Heart left ventricle (tissue), 16 donors: ENCODE measurements around the gene SPACA1. TPM values are rescaled to one million over a fixed set of nuclear protein-coding genes. Genes with fewer than 3 reads are reported as not detected.

ENCODE experiments used
- ATAC-seq, 4 donors: fragments of 200-7000 bp; cut with Tn5 transposase; one replicate each; pipeline ENCODE4 v1.9.1; 2020 to 2022; ENCODE audit warnings: moderate library complexity in 4 of 4, mild to moderate bottlenecking in 3 of 4, moderate number of reproducible peaks in 1 of 4
- DNase-seq, 5 donors: peaks; one replicate each; pipeline ENCODE4 v3.0.0-alpha.2; 2020
- H3K27ac ChIP-seq, 12 donors: fragments of 200-600 bp; sonication (generic) in 4 of 12; one replicate each; pipeline versions ENCODE4 v1.5.0 to v1.8.0; 2016 to 2022; ENCODE audit warnings: mild to moderate bottlenecking in 2 of 12
- H3K27me3 ChIP-seq, 9 donors: fragments of 200-600 bp; sonication (generic) in 2 of 9; one replicate each; pipeline versions ENCODE4 v1.5.1 to v1.8.0; 2016 to 2022; ENCODE audit warnings: mild to moderate bottlenecking in 3 of 9
- H3K36me3 ChIP-seq, 9 donors: fragments of 200-600 bp; sonication (generic) in 2 of 9; one replicate each; pipeline versions ENCODE4 v1.5.0 to v1.8.0; 2018 to 2022; ENCODE audit warnings: mild to moderate bottlenecking in 2 of 9
- H3K4me1 ChIP-seq, 12 donors: fragments of 200-600 bp; sonication (generic) in 4 of 12; one replicate each; pipeline versions ENCODE4 v1.5.0 to v1.8.0; 2016 to 2022; ENCODE audit warnings: mild to moderate bottlenecking in 3 of 12
- H3K4me3 ChIP-seq, 12 donors: fragments of 200-600 bp; sonication (generic) in 4 of 12; one replicate each; pipeline versions ENCODE4 v1.5.0 to v1.8.0; 2017 to 2022; ENCODE audit warnings: mild to moderate bottlenecking in 9 of 12, moderate library complexity in 4 of 12
- H3K9me3 ChIP-seq, 12 donors: fragments of 200-600 bp; sonication (generic) in 4 of 12; one replicate each; pipeline versions ENCODE4 v1.5.0 to v1.8.0; 2016 to 2022; ENCODE audit warnings: mild to moderate bottlenecking in 1 of 12
- CTCF ChIP-seq, 12 donors: fragments of 200-600 bp; sonication (generic) in 4 of 12; IDR thresholded peaks; one replicate each; pipeline versions ENCODE4 v1.5.0 to v1.8.0; 2018 to 2022; ENCODE audit warnings: antibody characterized with exemption in 12 of 12, mild to moderate bottlenecking in 5 of 12
- POLR2A ChIP-seq, 2 donors: fragments of 450-650 bp; IDR thresholded peaks; one replicate each; pipeline ENCODE4 v1.6.1; 2017; ENCODE audit warnings: antibody characterized with exemption in 2 of 2, mild to moderate bottlenecking in 2 of 2, moderate library complexity in 2 of 2
- WGBS, 4 donors: extraction: QIAGEN DNeasy Blood & Tissue Kit in 2 of 4; methylation state at CpG; one replicate each; pipeline versions ENCODE4 v1.1.5 to v1.1.7; 2013 to 2018; 5-methylcytosine and 5-hydroxymethylcytosine counted together
- intact Hi-C, 10 donors: fragments of 100-400 bp; cut with DNase I; formaldehyde crosslinking; loops; one replicate each; pipeline versions ENCODE4 v1.11.1 to v1.14.2; 2022
- polyA plus RNA-seq, 2 donors: library from polyadenylated mRNA; stranded (reverse); fragments of 200-250 nt; gene quantifications; one replicate each; pipeline ENCODE4 v1.2.3, GENCODE V29; 2013
- total RNA-seq, 9 donors: library from RNA; depleted of rRNA in 2 of 9; stranded (reverse); fragments of >200 nt in 2 of 9; fragmentation: NEBNext Ultra II Directional in 3 of 9; extraction: Animal tissue kit (Norgen Biotek cat#: 25700) in 3 of 9; gene quantifications; one replicate each; pipeline versions ENCODE4 v1.1.0 to v1.2.4, GENCODE V29; 2016 to 2023
- donor health status: ischemic (EF 13 %, LVEDD 7.1; RV severe dilation, severe dysfunction).
- donor health status: healthy with polysubstance abuse.
- donor health status: DM: no; HTN: yes; CAD: no.
- donor health status: DM: no; HTN: no; CAD: no.
- donor health status: ischemic (EF 25% LVEDD 6.9; RV normal size, moderate dysfunction).
- donor health status: ischemic (EF 25% LVEDD 5.7; RV mildly dilated, moderate dysfunction).
- donor health status: healthy.
- donor health status: DM: yes; HTN: yes; CAD: no.
- donor health status: ischemic (EF 35%, LVEDD 5.7; RV mildly dilated, moderate dysfunction).
- donor health status: nonischemic (EF 11% LVEDD 7.7; RV severe dilation, severe dysfunction).
- donor health status: DM: yes; HTN: yes; CAD: no.
- donor health status: PGD.
- donor health status: ischemic (EF 29% LVEDD 5.4; RV normal size, mild dysfunction).
- donor health status: nonischemic (EF 23%, LVEDD 6.1; RV moderate dilation, normal function).

Gene SPACA1
- total and polyA plus RNA-seq, 11 donors = not detected

GRCh38 chr6:88045521-88046136 lies 2.0 kb upstream of the SPACA1 start:
- intact Hi-C loops = no loop called here
- DNase-seq = no peak
- H3K27ac ChIP-seq = no peak overlapping the region
- no peaks in the 10 kb centered on the region for H3K9me3 ChIP-seq
- no peak for ATAC-seq
- H3K36me3 ChIP-seq = no peaks in the 10 kb centered on the region
- no peak overlapping the region for H3K4me3 ChIP-seq
- H3K27me3 ChIP-seq = peaks cover 0 to 20% (median 0%) of the 10 kb centered on the region in 9 donors
- no peaks in the 10 kb centered on the region for H3K4me1 ChIP-seq
- WGBS, 4 donors = 59 to 80% (median 67%) methylated on average over 1 of the region's 1 CpG
- no peak for TF ChIP-seq CTCF (IDR thresholded peaks at IDR 0.05)
- TF ChIP-seq POLR2A (IDR thresholded peaks at IDR 0.05) = no peak

- ATAC-seq = no peak
Observed at GRCh38 chr6:88048578-88048977, 937 bp downstream of the SPACA1 start.

GRCh38 chr6:88050140-88050818 lies 2.6 kb downstream of the SPACA1 start:
- 63 to 67% (median 66%) methylated on average over 4 of the region's 4 CpGs for WGBS, 4 donors
- H3K4me3 ChIP-seq = no peak overlapping the region
- no peak overlapping the region for H3K27ac ChIP-seq
- ATAC-seq (no peak), DNase-seq (no peak)
- TF ChIP-seq CTCF (IDR thresholded peaks at IDR 0.05) (no peak), POLR2A (IDR thresholded peaks at IDR 0.05) (no peak)
- H3K4me1 ChIP-seq = no peaks in the 10 kb centered on the region
- intact Hi-C loops = no loop called here
- no peaks in the 10 kb centered on the region for H3K36me3 ChIP-seq
- peaks cover 0 to 20% (median 0%) of the 10 kb centered on the region in 9 donors for H3K27me3 ChIP-seq
- H3K9me3 ChIP-seq = no peaks in the 10 kb centered on the region

More at GRCh38 chr6:88048578-88048977, 937 bp downstream of the SPACA1 start:
- no peaks in the 10 kb centered on the region for H3K4me1 ChIP-seq
- TF ChIP-seq CTCF (IDR thresholded peaks at IDR 0.05) (no peak), POLR2A (IDR thresholded peaks at IDR 0.05) (no peak)
- 85 to 95% (median 92%) methylated on average over 3 of the region's 3 CpGs for WGBS, 4 donors
- H3K27ac ChIP-seq = no peak overlapping the region
- no peaks in the 10 kb centered on the region for H3K36me3 ChIP-seq
- H3K9me3 ChIP-seq = no peaks in the 10 kb centered on the region
- peaks cover 0 to 20% (median 0%) of the 10 kb centered on the region in 9 donors for H3K27me3 ChIP-seq
- H3K4me3 ChIP-seq = no peak overlapping the region
- no peak for DNase-seq
- intact Hi-C loops = no loop called here

GRCh38 chr6:88059191-88059590 lies 11.6 kb downstream of the SPACA1 start:
- 79 to 84% (median 80%) methylated on average over 3 of the region's 3 CpGs for WGBS, 4 donors
- Histone ChIP-seq H3K4me3 (no peak overlapping the region), H3K4me1 (no peaks in the 10 kb centered on the region), H3K9me3 (no peaks in the 10 kb centered on the region), H3K27me3 (no peaks in the 10 kb centered on the region), H3K36me3 (no peaks in the 10 kb centered on the region), H3K27ac (no peak overlapping the region)
- intact Hi-C loops = no loop called here
- no peak for ATAC-seq
- DNase-seq = no peak
- no peak for TF ChIP-seq CTCF (IDR thresholded peaks at IDR 0.05)
- TF ChIP-seq POLR2A (IDR thresholded peaks at IDR 0.05) = no peak
